ENCODE results near the gene PKP3.

GRCh38 chr11:441418-442274, 47.6 kb downstream of the PKP3 start, which contains the start of gene ANO9:
- TF ChIP-seq CTCF (IDR thresholded peaks at IDR 0.05) (no peak), CEBPB (IDR thresholded peaks at IDR 0.05) (no peak), CHD2 (IDR thresholded peaks at IDR 0.05; ENCODE audit: low read length, partially characterized antibody) (no peak), RNF2 (IDR thresholded peaks at IDR 0.05; ENCODE audit: borderline replicate concordance, low read depth) (no peak), TP53 (CRISPR knock-in tag; IDR thresholded peaks at IDR 0.05) (no peak), EHMT2 (IDR thresholded peaks at IDR 0.05; ENCODE audit: low read depth) (no peak), TFCP2L1 (CRISPR knock-in tag; IDR thresholded peaks at IDR 0.05) (no peak), PHF8 (IDR thresholded peaks at IDR 0.05; ENCODE audit: borderline replicate concordance, low read depth) (no peak), RAD21 (conservative IDR thresholded peaks at IDR 0.05 in 1 of 2, IDR thresholded peaks at IDR 0.05 in 1 of 2) (no peak), MYC (IDR thresholded peaks at IDR 0.05; ENCODE audit: borderline replicate concordance, low read length) (no peak), ATOH8 (CRISPR knock-in tag; IDR thresholded peaks at IDR 0.05; ENCODE audit: low read depth) (no peak)
